Astrocyte (in vitro differentiated cells and primary cell): ENCODE results near the gene EARS2. TPM values are rescaled to one million over a fixed set of nuclear protein-coding genes. Genes with fewer than 3 reads are reported as not detected.

ENCODE experiments used
- DNase-seq: peaks from one replicate; pipeline ENCODE4 v3.0.0-alpha.2; 2010; ENCODE audit warnings: low read depth
- FAIRE-seq: peaks from 2 replicates; lab custom pipeline; 2011; peaks lifted over from hg19 to GRCh38; lab: Jason Lieb, UNC
- H2AFZ ChIP-seq: 2 replicates; pipeline ENCODE4 v1.6.0; 2012; ENCODE audit warnings: low read depth, low read length, inconsistent platforms
- H3K27ac ChIP-seq: 2 replicates; pipeline ENCODE4 v1.5.1; 2011; ENCODE audit warnings: low read depth, low read length, inconsistent platforms
- H3K27me3 ChIP-seq: 2 replicates; pipeline ENCODE4 v1.6.0; 2011; ENCODE audit warnings: low read length, inconsistent platforms; ENCODE audit not compliant: insufficient read depth
- H3K36me3 ChIP-seq: 2 replicates; pipeline ENCODE4 v1.5.1; 2011; ENCODE audit warnings: low read length, inconsistent platforms; ENCODE audit not compliant: insufficient read depth
- H3K4me1 ChIP-seq: 2 replicates; pipeline ENCODE4 v1.5.1; 2011; ENCODE audit warnings: low read length, inconsistent platforms; ENCODE audit not compliant: insufficient read depth
- H3K4me2 ChIP-seq: 2 replicates; pipeline ENCODE4 v1.6.0; 2012; ENCODE audit warnings: low read length, inconsistent platforms
- H3K4me3 ChIP-seq: 2 replicates; pipeline ENCODE4 v1.5.1; 2011; ENCODE audit warnings: low read depth, mild to moderate bottlenecking, low read length, inconsistent platforms; ENCODE audit not compliant: insufficient read depth
- H3K79me2 ChIP-seq: 2 replicates; pipeline ENCODE4 v1.6.0; 2012; ENCODE audit warnings: mild to moderate bottlenecking, low read length, inconsistent platforms; ENCODE audit not compliant: insufficient read depth
- H3K9ac ChIP-seq: 2 replicates; pipeline ENCODE4 v1.6.0; 2012; ENCODE audit warnings: mild to moderate bottlenecking, low read length, inconsistent platforms
- H3K9me3 ChIP-seq: 2 replicates; pipeline ENCODE4 v1.5.1; 2012; ENCODE audit warnings: low read depth, mild to moderate bottlenecking, low read length, inconsistent platforms; ENCODE audit not compliant: insufficient read depth
- H4K20me1 ChIP-seq: 2 replicates; pipeline ENCODE4 v1.6.0; 2012; ENCODE audit warnings: low read length, inconsistent platforms; ENCODE audit not compliant: insufficient read depth
- H3K27ac Mint-ChIP-seq: one replicate; pipeline ENCODE4 v1.8.0; 2021; ENCODE audit warnings: mild to moderate bottlenecking, mixed read lengths; ENCODE audit not compliant: unreplicated experiment
- H3K27me3 Mint-ChIP-seq: one replicate; pipeline ENCODE4 v1.8.0; 2021; ENCODE audit warnings: low read depth, mixed read lengths; ENCODE audit not compliant: unreplicated experiment
- H3K36me3 Mint-ChIP-seq: one replicate; pipeline ENCODE4 v1.8.0; 2021; ENCODE audit warnings: low read depth, mixed read lengths; ENCODE audit not compliant: unreplicated experiment
- H3K4me1 Mint-ChIP-seq: one replicate; pipeline ENCODE4 v1.8.0; 2021; ENCODE audit warnings: low read depth, mixed read lengths; ENCODE audit not compliant: unreplicated experiment
- H3K4me3 Mint-ChIP-seq: one replicate; pipeline ENCODE4 v1.8.0; 2021; ENCODE audit warnings: mild to moderate bottlenecking, moderate library complexity, mixed read lengths; ENCODE audit not compliant: unreplicated experiment
- H3K9me3 Mint-ChIP-seq: one replicate; pipeline ENCODE4 v1.8.0; 2021; ENCODE audit warnings: mild to moderate bottlenecking, mixed read lengths; ENCODE audit not compliant: unreplicated experiment
- CTCF ChIP-seq: IDR thresholded peaks from 2 replicates; pipeline ENCODE4 v1.5.1; 2011; ENCODE audit warnings: low read depth, mild to moderate bottlenecking, inconsistent platforms, low read length, moderate library complexity; ENCODE audit not compliant: insufficient read depth
- EZH2 ChIP-seq: IDR thresholded peaks from 2 replicates; pipeline ENCODE4 v1.6.1; 2012; ENCODE audit warnings: mild to moderate bottlenecking, low read length, inconsistent platforms; ENCODE audit not compliant: insufficient read depth
- total RNA-seq: library from RNA; stranded (reverse); gene quantifications from 2 replicates; pipeline ENCODE4 v1.2.1, GENCODE V29; 2021

The EARS2 gene
- total RNA-seq, 1 donor from 2014 or later: 19.4 TPM

GRCh38 chr16:23491490-23492391 is 65.4 kb downstream of the EARS2 start:
- H3K79me2 ChIP-seq: peaks cover 3% of the 10 kb centered on the region
- H3K36me3 Mint-ChIP-seq: peaks cover 17% of the 10 kb centered on the region
- peaks cover 20% of the 10 kb centered on the region for H3K4me1 ChIP-seq
- H3K27me3 ChIP-seq: no peaks in the 10 kb centered on the region
- peak overlapping the region; percentile 31 for H3K4me3 Mint-ChIP-seq
- no peak overlapping the region for H3K9ac ChIP-seq
- peaks cover 13% of the 10 kb centered on the region for H3K4me1 Mint-ChIP-seq
- H3K9me3 Mint-ChIP-seq: no peaks in the 10 kb centered on the region
- TF ChIP-seq CTCF (no peak), EZH2 (no peak)
- FAIRE-seq: no peak
- no peak overlapping the region for H3K4me3 ChIP-seq
- H2AFZ ChIP-seq: no peak overlapping the region
- peaks cover 14% of the 10 kb centered on the region for H3K36me3 ChIP-seq
- peak overlapping the region; percentile 22 for H3K27ac ChIP-seq
- H3K27me3 Mint-ChIP-seq: no peaks in the 10 kb centered on the region
- no peaks in the 10 kb centered on the region for H3K9me3 ChIP-seq
- peak; percentile 47 for DNase-seq
- peak overlapping the region; percentile 53 for H3K4me2 ChIP-seq
- peaks cover 26% of the 10 kb centered on the region for H4K20me1 ChIP-seq
- H3K27ac Mint-ChIP-seq: peak overlapping the region; percentile 87

DNA sequence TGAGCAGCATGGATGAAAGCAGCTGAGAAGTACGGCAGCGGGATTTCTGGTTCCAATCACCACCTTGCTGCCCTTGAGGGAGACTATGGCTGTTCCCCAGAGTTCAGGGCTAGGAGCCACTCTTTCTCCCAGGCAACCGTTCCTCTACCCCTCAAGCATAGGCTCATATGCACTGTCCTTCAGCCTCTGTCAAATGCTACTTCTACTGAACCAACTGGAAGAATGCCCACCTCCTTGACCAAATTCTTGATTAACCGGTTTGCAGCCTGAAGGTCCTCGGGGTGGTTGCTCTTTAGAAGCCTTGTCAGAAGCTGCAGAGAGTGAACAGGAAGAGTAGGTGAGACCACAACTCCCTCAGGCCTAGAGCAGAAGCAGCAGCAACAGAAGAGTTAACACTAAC is 70.7 kb downstream of the EARS2 start:
- H3K4me3 ChIP-seq: no peak overlapping the region
- no peaks in the 10 kb centered on the region for H4K20me1 ChIP-seq
- no peak overlapping the region for H2AFZ ChIP-seq
- TF ChIP-seq EZH2 (no peak), CTCF (no peak)
- Mint-ChIP-seq H3K4me1 (peaks cover 1% of the 10 kb centered on the region), H3K4me3 (no peak overlapping the region), H3K27ac (no peak overlapping the region), H3K9me3 (no peaks in the 10 kb centered on the region), H3K27me3 (no peaks in the 10 kb centered on the region), H3K36me3 (peaks cover 27% of the 10 kb centered on the region)
- H3K36me3 ChIP-seq: peaks cover 28% of the 10 kb centered on the region
- H3K79me2 ChIP-seq: no peaks in the 10 kb centered on the region
- no peak for FAIRE-seq
- peaks cover under 1% of the 10 kb centered on the region for H3K4me1 ChIP-seq
- no peak overlapping the region for H3K9ac ChIP-seq
- no peaks in the 10 kb centered on the region for H3K27me3 ChIP-seq
- no peaks in the 10 kb centered on the region for H3K9me3 ChIP-seq
- no peak overlapping the region for H3K27ac ChIP-seq
- no peak for DNase-seq
- H3K4me2 ChIP-seq: no peak overlapping the region

GRCh38 chr16:23485841-23486240 is 71.3 kb downstream of the EARS2 start:
- H3K27me3 Mint-ChIP-seq: no peaks in the 10 kb centered on the region
- H3K9me3 Mint-ChIP-seq: no peaks in the 10 kb centered on the region
- no peak overlapping the region for H2AFZ ChIP-seq
- no peak for DNase-seq
- H3K4me1 ChIP-seq: no peaks in the 10 kb centered on the region
- H3K36me3 ChIP-seq: peaks cover 29% of the 10 kb centered on the region
- TF ChIP-seq EZH2 (no peak), CTCF (no peak)
- H3K27ac ChIP-seq: no peak overlapping the region
- H3K36me3 Mint-ChIP-seq: peaks cover 27% of the 10 kb centered on the region
- FAIRE-seq: no peak
- no peaks in the 10 kb centered on the region for H4K20me1 ChIP-seq
- H3K9ac ChIP-seq: no peak overlapping the region
- H3K4me3 Mint-ChIP-seq: no peak overlapping the region
- no peaks in the 10 kb centered on the region for H3K4me1 Mint-ChIP-seq
- no peaks in the 10 kb centered on the region for H3K27me3 ChIP-seq
- H3K79me2 ChIP-seq: no peaks in the 10 kb centered on the region
- H3K4me3 ChIP-seq: no peak overlapping the region
- H3K9me3 ChIP-seq: no peaks in the 10 kb centered on the region
- H3K4me2 ChIP-seq: no peak overlapping the region
- H3K27ac Mint-ChIP-seq: no peak overlapping the region
